C4-2B (cell line): ENCODE results near the gene WSCD1.

Source experiments
- H3K27ac ChIP-seq: fragments of 450-650 bp; 2 replicates; pipeline ENCODE4 v1.5.1; 2017
- ZFX ChIP-seq: fragments of 450-650 bp; IDR thresholded peaks from 2 replicates; pipeline ENCODE4 v1.6.1; 2017
- TF ChIP-seq, protein P1 (sequence below): fragments of 450-650 bp; conservative IDR thresholded peaks from 2 replicates; pipeline ENCODE4 v1.5.1; 2017; ENCODE audit warnings: mild to moderate bottlenecking

The WSCD1 gene

DNA sequence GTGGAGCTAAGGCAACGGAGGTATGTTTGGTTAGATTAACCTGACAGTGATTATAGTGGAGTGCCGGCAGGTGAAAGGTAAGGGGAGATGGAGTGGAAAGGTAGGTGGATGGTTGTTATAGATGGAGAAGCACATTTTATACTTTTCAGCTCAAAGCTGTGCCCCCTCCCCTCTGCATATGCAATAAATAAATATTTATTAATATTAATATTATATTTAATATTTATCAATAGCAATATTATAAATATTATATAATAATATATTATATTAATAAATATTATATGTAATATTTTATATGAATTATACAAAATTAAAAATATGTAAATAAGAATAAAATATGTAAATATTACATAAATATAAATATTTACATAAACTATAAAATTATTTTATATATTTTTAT lies 70.0 kb downstream of the WSCD1 start:
- TF ChIP-seq, protein P1, sequence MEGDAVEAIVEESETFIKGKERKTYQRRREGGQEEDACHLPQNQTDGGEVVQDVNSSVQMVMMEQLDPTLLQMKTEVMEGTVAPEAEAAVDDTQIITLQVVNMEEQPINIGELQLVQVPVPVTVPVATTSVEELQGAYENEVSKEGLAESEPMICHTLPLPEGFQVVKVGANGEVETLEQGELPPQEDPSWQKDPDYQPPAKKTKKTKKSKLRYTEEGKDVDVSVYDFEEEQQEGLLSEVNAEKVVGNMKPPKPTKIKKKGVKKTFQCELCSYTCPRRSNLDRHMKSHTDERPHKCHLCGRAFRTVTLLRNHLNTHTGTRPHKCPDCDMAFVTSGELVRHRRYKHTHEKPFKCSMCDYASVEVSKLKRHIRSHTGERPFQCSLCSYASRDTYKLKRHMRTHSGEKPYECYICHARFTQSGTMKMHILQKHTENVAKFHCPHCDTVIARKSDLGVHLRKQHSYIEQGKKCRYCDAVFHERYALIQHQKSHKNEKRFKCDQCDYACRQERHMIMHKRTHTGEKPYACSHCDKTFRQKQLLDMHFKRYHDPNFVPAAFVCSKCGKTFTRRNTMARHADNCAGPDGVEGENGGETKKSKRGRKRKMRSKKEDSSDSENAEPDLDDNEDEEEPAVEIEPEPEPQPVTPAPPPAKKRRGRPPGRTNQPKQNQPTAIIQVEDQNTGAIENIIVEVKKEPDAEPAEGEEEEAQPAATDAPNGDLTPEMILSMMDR: no peak
- no peak for TF ChIP-seq ZFX
- no peak overlapping the region for H3K27ac ChIP-seq

DNA sequence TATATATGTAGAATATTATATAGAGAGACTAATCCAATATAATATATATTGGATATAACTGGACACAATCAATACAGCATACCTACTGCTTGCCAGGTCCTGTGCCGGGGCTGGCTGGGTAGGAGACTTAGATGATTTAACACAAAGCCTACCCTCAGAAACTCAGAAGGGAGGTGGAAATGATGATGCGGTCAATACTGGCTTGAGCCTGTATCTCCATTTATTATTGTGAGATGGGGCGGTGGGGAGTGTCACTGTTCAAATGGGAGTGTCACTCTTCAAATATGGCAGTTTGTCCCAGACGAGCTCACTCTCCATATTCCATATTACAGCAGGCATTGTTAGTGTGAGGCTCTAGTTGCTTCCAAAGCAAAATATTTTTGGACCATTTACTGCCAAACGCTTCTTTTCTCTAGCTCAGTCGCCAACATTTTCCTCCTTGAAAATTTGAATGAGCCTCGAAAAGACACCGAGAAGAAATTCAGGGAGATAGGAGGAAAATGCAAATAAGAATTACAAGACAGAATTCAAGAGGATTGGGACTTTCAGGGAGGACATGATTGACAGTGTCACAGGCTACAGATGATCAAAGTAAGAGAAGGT lies 70.7 kb downstream of the WSCD1 start:
- TF ChIP-seq, protein P1: no peak
- no peak for TF ChIP-seq ZFX
- no peak overlapping the region for H3K27ac ChIP-seq

DNA sequence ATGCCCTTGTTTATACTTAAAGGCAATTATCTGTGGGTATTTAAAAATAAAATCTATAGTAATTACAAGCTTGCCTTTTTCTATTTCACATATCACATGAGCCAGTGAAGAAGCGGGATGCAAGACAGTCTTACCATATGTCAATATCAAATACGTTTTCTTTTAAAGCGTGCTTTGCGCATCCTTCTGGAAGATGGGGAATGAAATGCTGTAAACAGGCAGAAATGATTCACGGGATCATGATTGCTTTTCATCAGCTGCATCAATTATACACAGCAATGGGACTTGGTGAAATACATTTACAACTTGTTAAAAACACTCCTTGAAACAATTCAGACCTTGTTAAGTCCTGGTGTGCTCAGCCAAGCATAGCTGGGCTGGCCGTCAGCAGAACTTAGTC lies 72.5 kb downstream of the WSCD1 start:
- TF ChIP-seq ZFX: no peak
- TF ChIP-seq, protein P1: no peak
- H3K27ac ChIP-seq: no peak overlapping the region

DNA sequence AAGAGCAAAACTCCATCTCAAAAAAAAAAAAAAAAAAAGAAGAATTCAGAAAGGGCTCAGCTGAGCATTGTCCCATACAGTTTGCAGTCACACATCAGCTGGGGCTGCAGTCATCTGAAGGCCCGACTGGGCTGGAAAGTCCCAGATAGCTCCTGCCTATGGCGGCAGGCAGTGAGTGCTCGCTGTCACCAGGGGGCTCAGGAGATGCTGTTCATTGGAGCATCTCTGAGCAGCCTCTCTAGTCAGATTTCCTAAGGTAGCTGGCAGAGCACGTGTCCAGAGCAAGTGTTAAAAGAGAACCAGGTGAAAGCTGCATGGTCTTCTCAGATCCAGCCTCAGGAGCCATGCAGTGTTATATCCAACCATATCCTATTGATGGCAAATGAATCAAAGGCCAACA lies 75.8 kb downstream of the WSCD1 start:
- TF ChIP-seq, protein P1: no peak
- no peak for TF ChIP-seq ZFX

DNA sequence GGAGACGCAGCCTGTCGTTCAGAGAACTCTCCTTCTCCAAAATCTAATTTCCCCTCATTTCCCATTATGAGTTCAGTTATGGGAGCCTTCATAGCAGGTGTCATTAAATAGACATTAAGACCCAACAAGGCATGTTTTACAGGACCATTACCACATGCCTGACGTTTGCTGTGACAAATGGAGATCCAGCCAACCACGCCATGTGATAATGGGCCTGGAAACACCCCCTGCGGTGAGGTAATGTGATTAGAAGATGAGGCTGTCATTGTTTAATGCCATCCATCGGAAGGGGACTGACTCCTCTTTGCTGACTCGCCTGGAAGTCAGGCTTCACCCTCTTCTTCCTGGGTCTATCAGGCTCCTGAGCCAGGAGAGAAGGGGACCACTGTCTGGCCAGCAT lies 76.9 kb downstream of the WSCD1 start:
- TF ChIP-seq ZFX: no peak
- no peak overlapping the region for H3K27ac ChIP-seq

More for the DNA sequence above, 75.8 kb downstream of the WSCD1 start:
- no peak overlapping the region for H3K27ac ChIP-seq

DNA sequence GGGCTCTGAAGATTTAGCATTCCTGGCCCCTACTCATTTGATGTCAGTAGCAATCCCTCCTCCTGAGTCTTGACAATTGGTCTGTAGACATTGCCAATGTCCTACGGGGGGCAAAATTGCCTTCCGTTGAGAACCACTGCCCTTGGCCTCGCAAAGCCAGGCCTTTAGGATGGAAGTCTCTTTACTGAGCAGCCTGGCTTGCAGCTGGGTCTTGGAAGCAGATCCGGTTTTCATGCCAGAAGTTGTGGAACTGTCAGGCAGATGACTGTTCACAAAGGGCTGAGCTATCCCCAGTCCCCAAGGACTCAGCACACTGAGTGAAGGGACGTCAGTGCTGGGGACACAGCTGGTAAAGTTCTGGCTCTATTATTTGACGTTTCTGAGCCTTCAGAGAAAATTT lies 83.2 kb downstream of the WSCD1 start:
- no peak overlapping the region for H3K27ac ChIP-seq
- TF ChIP-seq, protein P1: no peak
- no peak for TF ChIP-seq ZFX

DNA sequence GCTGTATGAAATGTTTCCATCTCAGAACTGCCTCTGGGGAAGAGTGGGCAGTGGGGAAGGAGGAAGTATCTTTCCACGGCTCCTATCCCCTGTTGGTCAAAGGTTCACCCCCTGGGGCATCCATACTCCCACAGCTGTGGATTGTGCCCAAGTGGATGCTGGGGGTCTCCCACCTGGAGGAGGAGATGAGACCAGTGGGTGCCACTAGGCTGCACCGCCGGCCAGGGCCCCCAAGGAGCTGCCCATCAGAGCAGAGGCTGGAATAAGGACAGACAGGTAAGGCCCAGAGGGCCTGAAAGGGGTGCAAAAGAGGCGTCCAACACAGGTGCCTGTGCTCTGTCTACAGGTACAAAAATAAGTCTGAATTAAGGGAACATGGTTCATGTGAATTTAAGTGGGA lies 87.5 kb downstream of the WSCD1 start:
- no peak for TF ChIP-seq ZFX

DNA sequence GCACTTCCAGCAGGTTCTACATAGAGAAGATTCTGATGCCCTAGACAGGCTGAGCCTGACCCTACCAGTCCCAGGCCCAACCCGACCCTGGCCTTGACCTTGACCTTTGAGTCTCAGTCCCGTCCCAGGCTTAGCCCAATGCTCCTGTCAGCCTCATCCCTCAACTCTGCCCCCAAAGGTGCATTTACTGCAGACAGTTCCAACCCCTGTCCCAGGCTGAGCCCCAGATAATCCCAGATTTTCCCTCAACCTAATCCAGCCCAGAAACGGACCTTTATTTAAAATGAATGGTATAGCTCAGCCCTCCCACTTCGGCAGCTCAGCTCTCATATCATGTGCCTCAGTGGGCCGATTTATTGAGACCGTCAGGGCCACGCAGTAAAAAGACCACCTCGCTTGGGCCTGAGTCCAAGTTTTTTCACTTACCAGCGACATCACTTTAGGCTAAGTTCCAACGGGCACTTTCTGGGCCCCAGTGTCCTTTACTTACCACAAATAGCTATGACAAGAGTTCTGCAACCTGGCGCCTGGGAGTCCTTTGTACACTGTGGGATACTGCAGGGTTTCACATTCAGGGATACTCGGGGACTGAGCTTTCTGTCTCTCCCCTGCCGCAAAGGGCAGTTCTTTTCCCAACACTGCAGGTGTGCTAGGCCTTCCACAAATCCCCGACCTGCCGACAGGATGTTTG lies 89.5 kb downstream of the WSCD1 start:
- TF ChIP-seq, protein P1: no peak
- no peak for TF ChIP-seq ZFX

More for the DNA sequence above, 87.5 kb downstream of the WSCD1 start:
- no peak overlapping the region for H3K27ac ChIP-seq

More for the DNA sequence above, 89.5 kb downstream of the WSCD1 start:
- no peak overlapping the region for H3K27ac ChIP-seq
